Measurements from ENCODE around the gene FSIP1.

The FSIP1 gene

GRCh38 chr15:39641191-39641889 is 141.3 kb downstream of the FSIP1 start:
- Histone ChIP-seq H3K27me3 (0 out of 2 replicates have a peak, but pooled peaks cover 2% of the 10 kb centered on the region), H3K4me1 (no peaks in the 10 kb centered on the region), H3K4me3 (ENCODE audit: low read depth, low read length) (no peak overlapping the region), H3K9me3 (no peaks in the 10 kb centered on the region), H3K36me3 (no peaks in the 10 kb centered on the region)
- no peak for DNase-seq
- TF ChIP-seq CTCF (IDR thresholded peaks at IDR 0.05; ENCODE audit: low read depth, low read length): no peak

- Histone ChIP-seq H3K4me1 (no peaks in the 10 kb centered on the region), H3K36me3 (no peaks in the 10 kb centered on the region), H3K4me3 (ENCODE audit: low read depth, low read length) (no peak overlapping the region), H3K27me3 (0 out of 2 replicates have a peak, but pooled peaks cover 2% of the 10 kb centered on the region), H3K9me3 (no peaks in the 10 kb centered on the region)
- TF ChIP-seq CTCF (IDR thresholded peaks at IDR 0.05; ENCODE audit: low read depth, low read length): no peak
- no peak for DNase-seq
Observed at GRCh38 chr15:39640665-39641064, 142.0 kb downstream of the FSIP1 start.

GRCh38 chr15:39639037-39639436 is 143.6 kb downstream of the FSIP1 start:
- 0 out of 2 replicates have a peak, but pooled peaks cover 2% of the 10 kb centered on the region for H3K27me3 ChIP-seq
- no peaks in the 10 kb centered on the region for H3K36me3 ChIP-seq
- no peak overlapping the region for H3K4me3 ChIP-seq (ENCODE audit: low read depth, low read length)
- no peak for DNase-seq
- no peaks in the 10 kb centered on the region for H3K4me1 ChIP-seq
- H3K9me3 ChIP-seq: no peaks in the 10 kb centered on the region
- no peak for TF ChIP-seq CTCF (IDR thresholded peaks at IDR 0.05; ENCODE audit: low read depth, low read length)

GRCh38 chr15:39638041-39638440 is 144.6 kb downstream of the FSIP1 start:
- Histone ChIP-seq H3K4me3 (ENCODE audit: low read depth, low read length) (no peak overlapping the region), H3K9me3 (no peaks in the 10 kb centered on the region), H3K36me3 (no peaks in the 10 kb centered on the region), H3K4me1 (no peaks in the 10 kb centered on the region), H3K27me3 (0 out of 2 replicates have a peak, but pooled peaks cover 2% of the 10 kb centered on the region)
- DNase-seq: no peak
- TF ChIP-seq CTCF (IDR thresholded peaks at IDR 0.05; ENCODE audit: low read depth, low read length): no peak

GRCh38 chr15:39631357-39631756 is 151.3 kb downstream of the FSIP1 start:
- no peak for TF ChIP-seq CTCF (IDR thresholded peaks at IDR 0.05; ENCODE audit: low read depth, low read length)

GRCh38 chr15:39629906-39630305 is 152.7 kb downstream of the FSIP1 start:
- Histone ChIP-seq H3K4me3 (ENCODE audit: low read depth, low read length) (no peak overlapping the region), H3K36me3 (no peaks in the 10 kb centered on the region), H3K4me1 (no peaks in the 10 kb centered on the region), H3K9me3 (no peaks in the 10 kb centered on the region), H3K27me3 (no peaks in the 10 kb centered on the region)
- TF ChIP-seq CTCF (IDR thresholded peaks at IDR 0.05; ENCODE audit: low read depth, low read length): no peak
- no peak for DNase-seq

More at GRCh38 chr15:39631357-39631756, 151.3 kb downstream of the FSIP1 start:
- no peaks in the 10 kb centered on the region for H3K4me1 ChIP-seq
- DNase-seq: no peak
- no peak overlapping the region for H3K4me3 ChIP-seq (ENCODE audit: low read depth, low read length)
- H3K9me3 ChIP-seq: no peaks in the 10 kb centered on the region
- no peaks in the 10 kb centered on the region for H3K36me3 ChIP-seq
- no peaks in the 10 kb centered on the region for H3K27me3 ChIP-seq
